Medulla oblongata (tissue), 1 donor: ENCODE data around the gene GPR157.

Experiments used
- DNase-seq: peaks from one replicate; pipeline ENCODE4 v3.0.0-alpha.2; 2015; ENCODE audit errors: extremely low spot score

The GPR157 gene

GRCh38 chr1:9062846-9063245 lies 66.1 kb downstream of the GPR157 start:
- no peak for DNase-seq

- DNase-seq: no peak
Measured at GRCh38 chr1:9062021-9062471, 66.9 kb downstream of the GPR157 start.

- DNase-seq: no peak
Measured at GRCh38 chr1:9061252-9061960, 67.5 kb downstream of the GPR157 start.

- DNase-seq: no peak
Measured at GRCh38 chr1:9059891-9060744, 68.8 kb downstream of the GPR157 start.

- DNase-seq: no peak
Measured at GRCh38 chr1:9058465-9058864, 70.4 kb downstream of the GPR157 start.

- DNase-seq: no peak
Measured at GRCh38 chr1:9057851-9058250, 71.1 kb downstream of the GPR157 start.

GRCh38 chr1:9052272-9053049 lies 76.4 kb downstream of the GPR157 start:
- DNase-seq: no peak

- DNase-seq: no peak
Measured at GRCh38 chr1:9051379-9051778, 77.5 kb downstream of the GPR157 start.

GRCh38 chr1:9050803-9051202 lies 78.1 kb downstream of the GPR157 start:
- no peak for DNase-seq
